Measurements from ENCODE around the gene SLC13A5. TPM values are rescaled to one million over a fixed set of nuclear protein-coding genes. Genes with fewer than 3 reads are reported as not detected.

Gene SLC13A5
- total RNA-seq, 2 experiments from 2014 or later = not detected

DNA sequence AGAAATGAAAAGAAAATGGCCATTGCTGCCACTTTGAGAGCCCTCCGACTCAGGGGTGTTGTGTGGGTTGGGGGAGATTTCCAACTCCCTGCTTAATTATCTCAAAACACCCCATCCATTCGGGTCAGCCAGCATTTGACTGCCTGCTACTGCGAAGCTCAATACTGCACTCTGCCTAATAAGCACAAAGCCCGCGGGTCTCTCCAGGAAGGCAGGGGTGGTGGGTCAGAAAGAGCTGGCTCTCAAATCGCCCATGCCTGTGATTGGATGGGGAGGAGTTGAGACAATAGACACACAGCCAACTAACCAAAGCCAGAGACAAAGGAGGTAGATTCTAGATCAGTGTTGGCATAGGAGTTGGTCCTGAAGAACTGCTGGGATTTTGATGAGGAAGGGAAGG is 40.4 kb upstream of the SLC13A5 start:
- intact Hi-C loops (cut with DNase I, micrococcal nuclease) = loop anchor here in 1 of 2 experiments (10.0 kb wide), 1 partner anchor 261 kb away; the partner anchor contains the start of gene RNASEK
- Mint-ChIP-seq H3K4me3 (peak overlapping the region; percentile 47), H3K27ac (peak overlapping the region; percentile 80), H3K4me1 (ENCODE audit: low read depth) (peaks cover 57% of the 10 kb centered on the region), H3K36me3 (ENCODE audit: low read depth) (peaks cover 28% of the 10 kb centered on the region), H3K9me3 (no peaks in the 10 kb centered on the region), H3K27me3 (no peaks in the 10 kb centered on the region)
- TF ChIP-seq, protein P1, sequence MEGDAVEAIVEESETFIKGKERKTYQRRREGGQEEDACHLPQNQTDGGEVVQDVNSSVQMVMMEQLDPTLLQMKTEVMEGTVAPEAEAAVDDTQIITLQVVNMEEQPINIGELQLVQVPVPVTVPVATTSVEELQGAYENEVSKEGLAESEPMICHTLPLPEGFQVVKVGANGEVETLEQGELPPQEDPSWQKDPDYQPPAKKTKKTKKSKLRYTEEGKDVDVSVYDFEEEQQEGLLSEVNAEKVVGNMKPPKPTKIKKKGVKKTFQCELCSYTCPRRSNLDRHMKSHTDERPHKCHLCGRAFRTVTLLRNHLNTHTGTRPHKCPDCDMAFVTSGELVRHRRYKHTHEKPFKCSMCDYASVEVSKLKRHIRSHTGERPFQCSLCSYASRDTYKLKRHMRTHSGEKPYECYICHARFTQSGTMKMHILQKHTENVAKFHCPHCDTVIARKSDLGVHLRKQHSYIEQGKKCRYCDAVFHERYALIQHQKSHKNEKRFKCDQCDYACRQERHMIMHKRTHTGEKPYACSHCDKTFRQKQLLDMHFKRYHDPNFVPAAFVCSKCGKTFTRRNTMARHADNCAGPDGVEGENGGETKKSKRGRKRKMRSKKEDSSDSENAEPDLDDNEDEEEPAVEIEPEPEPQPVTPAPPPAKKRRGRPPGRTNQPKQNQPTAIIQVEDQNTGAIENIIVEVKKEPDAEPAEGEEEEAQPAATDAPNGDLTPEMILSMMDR (IDR thresholded peaks at IDR 0.05) = no peak
- Histone ChIP-seq H3K27me3 (ENCODE audit: control insufficient read depth in 1 of 2, insufficient read depth in 2 of 2, low read length in 2 of 2) (no peaks in the 10 kb centered on the region), H3K4me3 (ENCODE audit: low read length) (no peak overlapping the region), H3K36me3 (ENCODE audit: insufficient read depth, low read length) (peaks cover 8% of the 10 kb centered on the region), H3K9me3 (ENCODE audit: control insufficient read depth in 1 of 2, insufficient read depth in 1 of 2, low read length in 2 of 2) (no peaks in the 10 kb centered on the region), H3K27ac (ENCODE audit: low read depth in 1 of 2, low read length in 2 of 2) (peak overlapping the region in 1 of 2 donors; percentile 64), H3K4me1 (ENCODE audit: insufficient read depth, low read length) (peaks cover 58% of the 10 kb centered on the region)
- no peak for ATAC-seq (ENCODE audit: poor library complexity)
- ChIA-PET POLR2A (no interaction called here), CTCF (no interaction called here)
- DNase-seq = no peak

DNA sequence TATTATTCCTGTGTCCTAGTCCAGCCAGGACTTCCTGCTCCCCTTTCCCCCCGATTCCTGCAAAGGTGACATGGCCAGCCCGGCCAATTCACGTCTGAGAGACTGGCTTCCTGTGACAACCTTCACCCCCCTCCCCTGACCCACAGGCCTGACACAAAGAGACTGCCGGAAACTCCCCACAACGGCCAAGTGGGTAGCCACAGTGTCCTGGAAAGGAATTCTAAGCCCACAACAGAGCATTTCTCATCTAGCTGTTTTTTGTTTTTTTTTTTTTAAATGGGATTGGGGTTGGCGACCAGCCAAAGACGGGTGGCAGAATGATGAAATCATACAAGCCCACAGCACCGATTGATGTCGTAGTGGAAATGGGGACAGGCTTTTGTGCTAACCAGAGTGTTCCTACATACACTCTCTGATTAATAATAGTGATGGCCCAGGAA is 39.9 kb upstream of the SLC13A5 start:
- H3K27me3 ChIP-seq (ENCODE audit: control insufficient read depth in 1 of 2, insufficient read depth in 2 of 2, low read length in 2 of 2) = no peaks in the 10 kb centered on the region
- intact Hi-C loops (cut with DNase I, micrococcal nuclease) = loop anchor here in 1 of 2 experiments (10.0 kb wide), 1 partner anchor 262 kb away; the partner anchor contains the start of gene RNASEK
- peaks cover 52% of the 10 kb centered on the region for H3K4me1 ChIP-seq (ENCODE audit: insufficient read depth, low read length)
- no peak overlapping the region for H3K4me3 ChIP-seq (ENCODE audit: low read length)
- Mint-ChIP-seq H3K27me3 (no peaks in the 10 kb centered on the region), H3K4me1 (ENCODE audit: low read depth) (peaks cover 53% of the 10 kb centered on the region), H3K9me3 (no peaks in the 10 kb centered on the region), H3K27ac (peak overlapping the region; percentile 80), H3K4me3 (peak overlapping the region; percentile 47), H3K36me3 (ENCODE audit: low read depth) (peaks cover 23% of the 10 kb centered on the region)
- TF ChIP-seq, protein P1 (IDR thresholded peaks at IDR 0.05) = no peak
- ATAC-seq (ENCODE audit: poor library complexity) = peak; percentile 49
- DNase-seq = peak in 10 of 14 experiments; percentile 11 to 85 (median 52)
- ChIA-PET CTCF (no interaction called here), POLR2A (no interaction called here)
- peak overlapping the region in 1 of 2 donors; percentile 64 for H3K27ac ChIP-seq (ENCODE audit: low read depth in 1 of 2, low read length in 2 of 2)
- peaks cover 5% of the 10 kb centered on the region for H3K36me3 ChIP-seq (ENCODE audit: insufficient read depth, low read length)
- no peaks in the 10 kb centered on the region for H3K9me3 ChIP-seq (ENCODE audit: control insufficient read depth in 1 of 2, insufficient read depth in 1 of 2, low read length in 2 of 2)

DNA sequence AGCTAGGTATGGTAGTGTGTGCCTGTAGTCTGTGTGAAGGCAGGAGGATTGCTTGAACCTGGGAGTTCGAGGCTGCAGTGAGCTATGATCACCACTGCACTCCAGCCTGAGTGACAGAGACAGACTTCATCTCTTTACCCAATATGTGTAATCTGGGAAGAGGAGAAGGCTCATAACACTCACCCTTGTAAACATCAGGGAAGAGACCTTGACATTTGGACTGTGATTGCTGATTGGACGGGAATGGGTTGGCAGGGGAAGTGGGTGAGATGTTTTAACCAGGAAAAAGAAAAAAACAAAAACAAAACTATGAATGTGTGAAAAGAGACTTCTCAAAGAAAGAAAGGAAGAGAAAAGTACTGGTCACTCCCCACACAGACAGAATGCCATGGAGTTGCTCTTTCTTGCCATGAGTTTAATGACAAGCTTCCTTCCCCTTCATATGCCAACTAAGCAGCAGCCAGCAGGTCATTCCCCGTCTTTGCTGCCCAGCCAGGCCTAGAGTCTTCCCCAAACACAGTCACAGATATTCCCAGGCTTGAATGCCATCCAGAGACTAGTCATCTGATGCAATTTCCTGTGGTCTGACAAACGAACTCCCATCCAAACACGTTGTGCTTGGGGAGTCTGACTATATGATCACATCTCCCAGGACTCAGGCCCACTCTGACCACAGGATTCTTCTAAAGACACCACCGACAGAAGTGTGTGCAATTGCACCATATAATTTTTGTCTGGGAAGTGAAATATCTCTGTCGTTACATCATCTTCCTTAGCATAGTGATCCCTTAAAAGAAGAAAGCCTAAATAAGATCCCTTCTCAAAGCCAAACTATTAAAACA is 39.1 kb upstream of the SLC13A5 start:
- H3K36me3 Mint-ChIP-seq (ENCODE audit: low read depth) = peaks cover 16% of the 10 kb centered on the region
- Histone ChIP-seq H3K27ac (ENCODE audit: low read depth in 1 of 2, low read length in 2 of 2) (peak overlapping the region in 1 of 2 donors; percentile 64), H3K36me3 (ENCODE audit: insufficient read depth, low read length) (no peaks in the 10 kb centered on the region), H3K4me3 (ENCODE audit: low read length) (no peak overlapping the region), H3K9me3 (ENCODE audit: control insufficient read depth in 1 of 2, insufficient read depth in 1 of 2, low read length in 2 of 2) (no peaks in the 10 kb centered on the region), H3K27me3 (ENCODE audit: control insufficient read depth in 1 of 2, insufficient read depth in 2 of 2, low read length in 2 of 2) (no peaks in the 10 kb centered on the region), H3K4me1 (ENCODE audit: insufficient read depth, low read length) (peaks cover 46% of the 10 kb centered on the region)
- H3K4me3 Mint-ChIP-seq = peak overlapping the region; percentile 17
- ChIA-PET POLR2A (no interaction called here), CTCF (interaction anchor here (1.3 kb wide), 1 partner anchor 9 kb away, joined by 3 read pairs; no protein-coding TSS in a partner anchor)
- ATAC-seq (ENCODE audit: poor library complexity) = no peak
- peak overlapping the region; percentile 80 for H3K27ac Mint-ChIP-seq
- H3K9me3 Mint-ChIP-seq = no peaks in the 10 kb centered on the region
- H3K27me3 Mint-ChIP-seq = no peaks in the 10 kb centered on the region
- peak in 2 of 14 experiments; percentile 22 to 51 for DNase-seq
- TF ChIP-seq, protein P1 (IDR thresholded peaks at IDR 0.05) = no peak
- intact Hi-C loops (cut with DNase I, micrococcal nuclease) = loop anchor here in 1 of 2 experiments (10.0 kb wide), 1 partner anchor 263 kb away; the partner anchor contains the start of gene RNASEK
- peaks cover 46% of the 10 kb centered on the region for H3K4me1 Mint-ChIP-seq (ENCODE audit: low read depth)
